NCI-H1436 (cell line): ENCODE measurements around the gene CEP170B.
"Not testable (repeated sequence)": the region's sequence is repeated elsewhere in the genome, so short reads cannot be mapped to it uniquely, and the experiment has no call there.

Source experiments
- DNase-seq: peaks from one replicate; lab custom pipeline; 2025; lab: John Stamatoyannopoulos, UW

The CEP170B gene

DNA sequence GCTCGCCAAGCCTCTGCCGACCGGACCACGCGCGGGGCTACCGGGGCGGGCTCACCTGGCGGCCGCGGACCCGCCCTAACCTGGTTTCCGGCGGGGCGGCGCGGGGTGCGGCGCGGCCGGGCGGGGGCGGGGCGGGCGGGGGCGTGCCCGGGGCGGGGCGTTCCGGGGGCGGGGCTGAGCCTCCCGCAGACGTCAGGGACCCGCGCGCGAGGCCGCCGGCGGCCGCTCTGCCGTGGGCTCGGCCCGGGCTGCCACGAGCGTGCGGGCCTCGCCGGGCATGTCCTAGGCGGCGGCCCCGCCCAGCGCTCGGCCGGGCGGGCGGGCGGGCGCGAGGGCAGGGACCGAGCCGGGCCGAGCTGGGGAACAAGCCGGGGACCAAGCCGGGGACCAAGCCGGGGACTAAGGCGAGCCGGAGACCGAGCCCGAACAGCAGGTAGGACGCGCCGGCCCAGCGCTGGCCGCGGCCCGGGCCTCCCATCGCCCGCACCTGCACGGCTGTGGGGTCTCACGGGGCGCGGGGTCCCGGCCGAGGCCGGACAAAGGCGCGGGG lies at the start of gene CEP170B:
TSS of gene CEP170B (plus strand) at position 188 of the 550 bp plus-strand sequence. CDS start 3,183 bp downstream, outside the sequence.
- DNase-seq: no peak

DNA sequence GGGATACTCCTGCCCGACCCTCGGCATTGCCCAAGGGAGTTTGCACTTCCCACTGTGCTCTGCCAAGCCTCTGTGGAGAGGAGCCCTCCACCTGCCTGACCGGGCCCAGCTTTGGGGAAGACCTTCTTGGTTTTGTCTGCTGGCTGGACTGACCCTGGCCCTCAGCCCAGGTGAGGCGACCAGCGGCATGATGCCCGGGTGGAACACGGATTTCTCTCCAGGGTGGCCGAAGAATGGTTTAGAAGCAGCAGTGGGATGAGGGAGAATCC lies 48.5 kb upstream of the CEP170B start:
- DNase-seq: no peak

DNA sequence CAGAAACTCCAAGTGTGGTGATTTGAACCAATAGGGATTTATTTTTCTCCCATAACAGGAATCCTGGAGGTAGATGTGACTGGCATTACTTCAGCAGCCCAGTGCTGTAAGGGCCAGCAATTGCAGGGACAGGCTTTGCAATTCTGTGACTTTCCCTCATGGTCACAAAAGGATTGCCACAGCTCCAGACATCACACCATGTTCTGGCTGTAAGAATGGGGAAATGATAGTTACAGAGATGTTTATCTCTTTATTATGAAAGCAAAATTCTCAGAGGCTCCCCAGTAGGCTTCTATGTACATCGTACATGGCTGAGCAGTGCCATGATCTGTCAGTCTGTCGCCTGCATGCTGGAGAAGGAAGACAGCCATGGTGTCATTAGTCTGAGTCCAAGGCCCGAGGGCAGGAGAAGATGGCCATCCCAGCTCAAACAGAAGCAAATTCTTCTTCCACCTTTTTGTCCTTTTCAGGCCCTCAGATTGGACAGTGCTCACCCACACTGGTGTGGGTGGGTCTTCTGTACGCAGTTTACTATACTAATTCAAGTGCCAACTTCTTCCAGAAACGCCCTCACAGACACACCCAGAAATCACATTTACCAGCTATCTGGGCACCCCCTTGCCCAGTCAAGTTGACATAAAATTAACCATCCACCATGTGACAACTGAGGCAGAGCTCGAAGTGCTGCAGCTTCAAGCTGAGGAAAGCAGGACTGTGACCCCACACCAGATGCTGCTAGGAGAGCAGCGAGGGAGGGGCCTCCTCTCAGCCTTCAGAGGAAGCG lies 46.9 kb upstream of the CEP170B start:
- DNase-seq: no peak

DNA sequence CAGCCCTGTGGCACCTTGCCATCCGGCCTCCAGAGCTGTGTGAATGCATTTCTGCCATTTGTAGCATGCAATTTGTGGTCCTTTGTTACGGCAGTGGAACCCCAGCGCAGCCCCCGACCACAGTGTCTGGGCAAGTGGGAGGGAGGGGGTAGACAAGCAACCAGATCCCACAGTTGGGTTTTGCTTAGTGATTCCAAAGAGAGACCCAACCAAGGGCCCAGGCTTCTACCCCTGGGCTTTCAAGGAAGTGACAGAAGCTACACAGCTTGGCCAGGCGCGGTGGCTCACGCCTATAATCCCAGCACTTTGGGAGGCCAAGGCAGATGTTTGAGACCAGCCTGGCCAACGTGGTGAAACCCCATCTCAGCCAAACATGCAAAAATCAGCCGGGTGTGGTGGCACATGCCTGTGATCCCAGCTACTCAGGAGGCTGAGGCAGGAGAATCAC lies 46.3 kb upstream of the CEP170B start:
- DNase-seq: no peak

DNA sequence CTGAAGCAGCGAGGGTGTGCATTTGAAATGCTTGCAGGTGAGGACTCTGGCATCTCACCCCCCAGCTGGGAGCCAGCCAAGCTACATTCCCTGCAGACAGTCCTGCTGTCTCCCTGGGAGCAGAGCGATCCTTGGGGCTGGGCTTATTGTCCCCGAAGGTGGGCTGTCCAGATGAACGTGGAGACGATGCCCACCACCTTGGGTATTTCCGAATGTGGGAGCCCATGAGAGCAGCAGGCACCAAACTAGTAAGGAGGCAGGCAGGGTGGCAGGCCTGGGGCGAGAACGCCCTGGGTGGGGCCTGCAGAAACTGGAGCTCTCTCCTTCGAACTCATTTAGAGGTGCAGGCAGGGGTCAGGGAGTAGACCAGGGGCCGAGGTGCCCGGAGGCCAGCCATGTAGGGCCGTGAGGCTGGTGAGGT lies 45.7 kb upstream of the CEP170B start:
- no peak for DNase-seq

DNA sequence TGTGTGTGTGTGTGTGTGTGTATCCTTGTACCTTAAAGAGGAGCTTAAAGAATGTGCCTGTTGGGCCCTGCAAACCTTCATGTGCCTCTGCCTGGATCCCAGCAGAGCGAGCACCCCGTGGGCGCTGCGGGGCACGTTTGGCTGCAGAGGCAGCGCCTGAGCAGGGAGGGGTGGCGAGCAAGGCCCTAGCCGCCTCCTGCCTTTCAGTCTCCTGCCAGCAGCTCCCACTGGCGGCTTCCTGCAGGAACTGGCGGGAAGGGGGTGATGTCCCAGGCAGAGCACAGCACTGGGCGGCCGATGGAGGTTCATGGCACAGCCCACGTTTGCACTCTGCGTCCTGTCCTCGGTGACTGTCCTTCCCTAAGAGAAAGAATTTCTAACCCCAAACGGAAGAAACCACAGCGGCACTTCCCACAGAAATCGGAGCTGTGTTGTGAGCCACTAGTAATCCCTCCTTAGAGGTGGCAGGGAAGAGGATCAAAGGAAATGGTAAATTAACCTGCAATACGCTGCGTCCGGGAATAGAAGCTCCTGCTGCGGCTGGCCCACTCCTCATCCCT lies 44.3 kb upstream of the CEP170B start:
- DNase-seq: peak; percentile 26

DNA sequence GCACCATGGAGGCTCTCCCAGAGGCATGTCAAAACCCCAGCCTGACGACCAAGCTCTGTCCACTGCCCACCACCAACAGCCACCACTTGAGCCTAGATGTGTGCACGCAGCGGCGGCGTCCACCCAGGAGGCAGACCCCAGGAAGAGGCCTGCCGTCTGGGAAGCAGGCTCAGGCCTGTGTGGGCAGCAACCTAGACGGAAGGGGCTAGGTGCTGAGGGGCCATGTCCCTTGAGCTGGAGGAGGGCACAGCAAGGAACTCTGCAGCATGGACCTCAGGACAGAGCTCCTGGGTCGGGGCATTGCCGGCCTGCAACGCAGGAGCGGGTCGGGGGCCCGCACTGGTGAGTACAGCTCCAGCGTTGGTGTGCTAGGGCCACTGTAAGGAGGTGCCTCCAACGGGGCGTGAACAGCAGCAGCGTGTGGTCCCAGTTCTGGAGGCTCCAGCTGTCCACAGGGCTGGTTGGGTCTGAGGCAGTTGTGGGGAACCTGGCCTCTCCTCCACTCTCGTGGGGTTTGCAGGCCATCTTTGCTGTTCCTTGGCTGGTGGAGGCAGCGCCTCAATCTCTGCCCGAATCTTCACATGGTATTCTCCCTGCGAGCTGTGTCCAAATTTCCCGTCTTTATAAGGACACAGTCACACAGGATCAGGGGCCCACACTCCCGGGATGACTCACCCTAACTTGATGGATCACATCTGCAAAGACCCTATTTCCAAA lies 43.7 kb upstream of the CEP170B start:
- no peak for DNase-seq

DNA sequence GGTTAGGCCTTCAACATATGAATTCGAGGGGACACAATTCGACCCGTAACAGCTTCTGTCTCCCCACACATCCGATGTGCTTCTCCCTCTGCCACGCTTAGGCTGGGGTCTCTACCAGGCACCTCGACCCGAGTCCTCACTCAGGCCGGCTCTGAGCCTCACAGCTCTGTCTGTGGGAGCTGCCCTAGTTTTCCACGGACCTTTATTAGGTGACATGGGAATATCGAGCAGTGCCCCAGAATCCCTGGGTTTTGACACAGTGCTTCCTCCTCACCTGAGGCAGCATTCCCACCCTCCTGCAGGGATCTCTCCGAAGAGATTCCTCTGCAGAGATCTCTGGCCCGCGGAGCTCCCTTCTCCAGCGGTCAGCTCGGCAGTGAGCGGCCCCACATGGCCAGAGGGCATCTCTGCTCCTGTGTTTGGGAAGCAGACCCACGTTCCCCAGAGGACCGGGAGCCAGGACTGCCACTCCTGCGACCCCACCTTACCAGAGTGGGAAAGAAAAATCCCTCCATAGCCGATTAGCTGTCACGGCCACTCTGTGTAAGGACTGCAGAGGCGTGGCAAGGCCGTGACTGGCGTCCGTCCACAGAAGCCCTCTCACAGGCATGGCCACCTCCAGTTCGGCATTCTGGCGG lies 43.0 kb upstream of the CEP170B start:
- DNase-seq: no peak

DNA sequence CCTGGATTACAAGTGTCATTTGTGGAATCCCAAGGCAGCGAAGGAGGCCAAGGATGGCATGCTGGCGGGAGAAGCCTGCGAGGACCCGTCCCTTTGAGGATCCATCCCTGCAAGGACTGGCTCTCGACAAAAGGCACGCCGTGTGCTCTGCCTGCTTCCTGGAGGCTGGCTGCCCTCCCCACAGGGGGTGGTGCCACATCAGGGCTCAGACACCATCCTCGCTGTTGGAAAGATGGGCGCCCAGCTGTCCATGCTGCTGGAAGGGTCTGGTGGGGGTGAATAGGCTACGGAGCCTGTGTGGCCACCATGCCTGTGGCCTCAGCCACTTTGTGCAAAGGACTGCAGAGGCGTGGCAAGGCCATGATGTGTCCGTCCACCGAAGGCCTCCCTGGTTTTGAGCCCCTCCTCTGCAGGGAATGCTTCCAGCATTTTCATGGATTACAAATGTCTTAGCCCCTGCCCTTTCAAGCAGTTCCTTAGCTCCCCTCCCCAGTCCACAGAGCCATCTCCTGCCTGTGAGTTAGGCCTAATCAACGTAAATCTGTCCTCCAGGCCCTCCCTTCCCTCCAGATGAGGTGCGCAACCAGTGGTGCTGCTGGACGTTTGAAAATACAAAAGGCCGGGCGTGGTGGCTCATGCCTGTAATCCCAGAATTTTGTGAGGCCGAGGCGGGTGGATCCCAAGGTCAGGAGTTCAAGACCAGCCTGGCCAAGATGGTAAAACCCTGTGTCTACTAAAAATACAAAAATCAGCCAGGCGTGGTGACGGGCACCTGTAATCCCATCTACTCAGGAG lies 42.0 kb upstream of the CEP170B start:
- DNase-seq: no peak

DNA sequence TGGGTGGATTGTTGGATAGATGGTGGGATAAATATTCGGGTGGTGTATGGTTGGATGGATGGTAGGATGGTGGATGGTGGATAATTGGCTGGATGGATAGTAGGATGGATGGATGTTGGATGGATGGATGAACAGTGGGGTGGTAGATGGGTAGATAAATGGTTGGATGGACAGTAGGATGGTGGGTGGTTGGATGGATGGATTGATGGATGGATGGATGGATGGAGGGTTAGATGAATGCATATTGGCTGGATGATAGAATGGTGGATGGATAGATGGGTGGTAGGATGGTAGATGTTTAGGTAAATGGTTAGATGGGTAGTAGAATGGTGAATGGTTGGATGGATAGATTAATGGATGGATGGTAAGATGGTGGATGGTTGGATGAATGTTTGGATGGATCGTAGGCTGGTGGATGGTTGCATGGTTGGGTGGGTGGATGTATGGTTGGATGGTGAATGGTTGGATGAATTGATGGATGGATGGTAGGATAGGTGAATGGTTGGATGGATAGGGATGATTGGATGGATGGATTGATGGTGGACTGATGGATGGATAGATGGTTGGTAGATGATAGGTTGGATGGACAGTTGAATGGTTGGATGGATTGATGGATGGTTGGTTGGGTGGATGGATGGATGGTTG lies 40.6 kb upstream of the CEP170B start:
- no peak for DNase-seq

DNA sequence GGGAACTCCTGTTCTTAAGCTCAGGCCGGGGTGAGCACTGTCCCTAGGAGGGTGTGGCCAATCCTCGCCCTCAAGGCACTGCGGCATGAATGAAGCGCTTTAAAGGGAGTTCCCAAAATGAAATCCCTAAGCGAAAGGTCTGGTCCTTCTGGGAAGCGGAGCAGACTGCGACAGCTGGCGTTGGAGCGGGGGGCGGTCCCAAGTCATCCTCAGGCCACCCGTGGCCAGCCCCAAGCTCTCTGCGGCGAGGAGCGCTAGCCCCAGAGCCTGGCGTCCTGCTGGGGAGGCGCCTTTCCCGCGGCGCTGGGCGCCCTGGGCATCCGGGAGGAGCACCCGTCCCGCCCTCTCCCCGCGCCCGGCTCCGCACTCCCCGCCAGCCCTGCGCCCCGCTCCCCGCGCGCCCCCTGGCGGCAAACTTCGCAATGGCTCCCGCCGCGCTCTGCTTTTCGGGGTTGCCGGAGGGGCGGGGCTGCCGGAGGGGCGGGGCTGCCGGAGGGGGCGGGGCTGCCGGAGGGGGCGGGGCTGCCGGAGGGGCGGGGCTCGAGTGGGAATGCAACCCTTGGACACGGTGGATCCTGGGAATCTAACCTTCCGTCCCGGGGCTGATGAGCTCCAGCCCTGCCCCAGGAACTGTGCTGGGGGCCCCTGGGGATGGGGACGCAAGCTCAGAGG lies 38.7 kb upstream of the CEP170B start:
- DNase-seq: peak; percentile 73

DNA sequence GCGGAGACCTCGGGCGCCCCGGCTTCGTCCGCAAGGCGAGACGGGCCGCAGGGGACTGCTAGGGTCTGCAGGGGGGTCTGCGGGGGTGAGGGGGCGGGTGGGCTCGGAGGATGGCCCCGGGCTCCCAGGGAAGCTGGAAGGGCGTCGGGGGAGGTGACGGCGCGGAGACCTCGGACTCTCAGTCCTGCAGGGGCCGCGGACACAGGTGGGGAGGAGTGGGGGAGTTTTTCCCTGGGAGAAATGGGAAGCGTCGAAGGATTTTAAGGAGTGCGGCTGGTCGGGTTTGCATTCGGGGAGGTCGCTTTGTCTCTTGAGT lies 38.2 kb upstream of the CEP170B start:
- DNase-seq: no peak

DNA sequence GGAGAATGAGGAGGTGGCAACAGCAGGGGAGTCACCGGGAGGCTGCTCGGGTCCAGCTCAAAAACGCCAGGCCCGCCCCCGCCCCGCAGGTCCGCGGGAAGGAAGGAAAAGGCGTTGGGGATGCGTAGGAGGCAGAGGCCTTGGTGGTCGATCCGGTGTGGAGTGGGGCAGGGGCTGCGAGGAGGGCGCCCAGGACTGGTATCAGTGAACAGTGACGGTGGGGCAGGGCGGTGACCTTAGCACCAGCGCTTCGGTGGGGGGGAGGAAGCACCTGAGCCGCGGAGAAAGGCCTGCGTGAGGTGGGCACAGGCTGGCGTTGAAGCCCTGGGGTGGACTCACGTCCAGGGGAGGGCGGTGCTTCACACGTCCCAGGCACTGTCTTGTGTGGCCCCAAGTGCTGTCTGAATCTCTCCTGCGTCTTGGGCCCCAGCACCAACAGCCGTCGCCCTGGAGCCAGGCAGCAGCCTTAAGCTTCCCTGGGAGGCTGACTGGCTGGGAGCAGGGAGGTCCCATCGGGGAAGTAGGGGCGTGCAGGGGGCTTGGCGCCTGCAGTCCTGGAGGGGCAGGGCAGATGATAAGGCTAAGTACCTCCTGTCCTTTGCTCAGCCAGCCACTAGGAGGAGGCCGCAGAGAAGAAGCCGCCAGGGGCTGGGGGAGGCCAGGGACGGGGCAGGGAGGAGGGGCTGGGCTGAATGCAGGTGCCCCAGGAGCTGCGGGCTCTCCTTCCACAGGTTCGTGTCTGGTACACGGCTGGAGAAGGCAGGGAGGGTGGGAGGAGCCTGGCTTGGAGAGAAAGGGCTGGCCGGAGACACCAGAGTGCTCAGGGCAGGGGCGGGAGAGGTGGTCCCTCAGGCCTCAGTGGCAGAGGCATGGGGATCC lies 37.7 kb upstream of the CEP170B start:
- no peak for DNase-seq

DNA sequence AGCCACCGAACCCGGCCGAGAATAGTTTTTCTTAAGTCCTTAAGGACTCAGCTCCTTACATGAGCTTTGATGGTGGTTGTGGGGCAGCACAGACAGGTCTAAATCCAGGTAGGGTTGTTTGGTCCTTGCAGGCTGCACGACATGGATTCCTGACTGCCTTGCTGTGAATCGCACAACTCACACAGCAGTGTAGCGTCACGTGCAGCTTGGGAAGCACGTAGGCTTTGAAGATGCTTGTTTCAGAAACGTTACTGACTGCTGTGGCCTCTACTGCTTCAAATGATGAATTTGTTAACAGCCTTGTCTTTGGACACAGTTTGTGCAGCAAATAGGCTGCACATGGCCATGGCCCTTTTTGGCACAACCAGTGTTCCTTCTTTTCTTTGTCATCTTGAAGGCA lies 34.3 kb upstream of the CEP170B start:
- DNase-seq: no peak

DNA sequence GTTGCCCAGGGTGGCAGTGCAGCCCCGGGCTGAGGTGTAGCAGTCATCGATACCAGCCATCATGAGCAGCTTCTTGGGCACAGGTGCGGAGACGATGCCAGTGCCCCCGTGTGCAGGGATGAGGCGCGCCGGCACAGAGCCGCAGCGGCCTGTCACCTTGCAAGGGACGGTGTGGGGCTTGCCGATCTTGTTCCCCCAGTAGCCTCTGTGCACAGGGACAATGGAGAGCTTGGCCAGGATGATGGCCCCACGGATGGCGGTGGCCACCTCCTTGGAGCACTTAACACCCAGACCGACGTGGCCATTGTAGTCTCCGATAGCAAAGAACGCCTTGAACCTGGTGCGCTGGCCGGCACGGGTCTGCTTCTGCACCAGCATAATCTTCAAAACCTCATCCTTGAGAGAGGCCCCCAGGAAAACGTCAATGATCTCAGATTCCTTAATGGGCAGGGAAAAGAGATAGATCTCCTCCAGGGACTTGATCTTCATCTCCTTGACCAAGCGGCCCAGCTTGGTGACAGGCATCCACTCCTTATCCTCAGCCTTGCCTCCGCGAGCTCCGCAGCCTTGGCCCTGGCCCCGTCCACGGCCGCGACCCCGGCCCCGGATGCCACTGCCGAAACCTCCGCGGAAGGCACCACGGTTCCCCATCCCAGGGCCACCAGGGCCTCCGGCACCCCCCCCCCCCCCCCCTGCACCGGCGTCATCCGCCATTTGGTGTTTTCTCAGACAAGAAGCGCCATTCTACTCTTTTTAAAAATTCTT lies 28.7 kb upstream of the CEP170B start:
- DNase-seq: not testable (repeated sequence)

DNA sequence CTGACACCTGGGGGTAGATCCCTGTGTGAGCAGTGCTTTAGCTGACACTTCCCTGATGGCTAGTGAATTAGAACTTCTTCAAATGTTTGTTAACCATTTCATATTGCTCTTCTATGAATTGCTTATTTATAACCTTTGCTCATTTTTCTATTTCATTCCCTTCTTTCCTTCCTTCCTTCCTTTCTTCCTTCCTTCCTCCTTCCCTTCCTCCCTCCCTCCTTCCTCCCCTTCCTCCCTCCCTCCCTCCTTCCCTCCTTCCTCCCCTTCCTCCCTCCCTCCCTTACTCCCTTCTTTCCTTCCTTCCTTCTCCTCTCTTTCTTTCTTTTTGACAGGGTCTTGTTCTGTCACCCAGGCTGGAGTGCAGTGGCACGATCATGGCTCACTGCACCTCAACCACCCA lies 23.3 kb upstream of the CEP170B start:
- DNase-seq: no peak

DNA sequence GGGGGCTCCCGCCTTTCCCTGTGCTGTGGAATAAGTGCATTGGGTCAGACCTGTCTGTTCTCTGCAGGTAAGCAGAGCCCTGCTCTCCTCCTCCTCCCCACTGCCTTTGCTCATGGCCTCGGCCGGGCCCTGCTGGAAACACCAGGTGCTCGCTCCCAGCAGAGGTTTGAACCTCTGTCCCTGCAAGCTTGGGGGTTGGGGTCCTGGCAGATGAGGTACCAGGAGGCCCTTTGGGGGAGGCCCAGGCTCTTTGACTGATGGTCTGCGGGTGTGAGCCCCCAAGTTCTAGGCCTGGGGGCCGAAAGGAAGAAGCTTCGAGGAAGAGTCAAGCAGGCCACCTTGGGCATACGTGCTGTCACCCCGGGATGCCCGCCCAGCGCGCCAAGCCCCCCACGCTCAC lies 22.1 kb upstream of the CEP170B start:
- no peak for DNase-seq

DNA sequence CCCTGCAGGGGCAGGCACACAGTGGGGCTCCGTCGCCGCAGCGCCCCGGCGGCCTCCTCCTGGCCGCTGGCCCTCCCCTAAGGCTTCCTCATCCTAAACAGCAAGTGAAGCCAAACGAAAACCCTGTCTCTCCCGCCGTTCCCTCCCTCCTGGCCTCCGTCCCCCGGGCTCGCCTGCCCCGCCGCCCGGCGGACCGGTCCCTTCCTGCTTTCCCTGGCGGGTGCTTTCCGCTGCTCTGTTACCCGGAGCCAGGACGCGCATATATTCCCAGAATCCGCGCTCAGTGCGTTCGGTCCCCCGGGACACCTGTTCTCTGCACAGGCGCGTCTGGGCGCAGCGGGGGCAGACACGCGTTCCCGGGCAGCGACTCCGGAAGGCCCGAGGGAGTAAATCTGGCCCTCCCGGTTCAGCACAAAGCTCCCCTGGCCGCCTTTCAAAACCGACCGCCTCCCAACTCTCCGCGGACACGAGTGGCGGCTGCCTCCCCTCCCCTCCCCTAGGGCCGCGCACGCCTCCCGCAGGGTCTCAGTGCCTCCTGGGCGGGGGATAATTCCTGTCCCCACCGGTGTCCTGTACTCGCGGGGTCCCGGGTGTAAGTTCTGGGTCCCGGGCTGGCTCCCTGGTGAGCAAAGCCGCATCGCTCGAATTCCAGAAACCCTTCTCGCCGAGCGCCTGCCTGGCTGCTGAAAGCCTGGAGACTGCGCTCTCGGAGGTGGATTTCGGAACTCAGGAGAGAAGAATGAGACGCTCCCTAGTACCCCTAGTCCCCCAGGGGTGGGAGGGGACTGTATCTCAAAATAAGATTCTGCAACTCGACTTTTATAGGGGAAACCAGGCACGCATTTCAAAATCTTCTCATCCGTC lies 21.4 kb upstream of the CEP170B start:
- DNase-seq: peak; percentile 30
